Activated CD4-positive, CD25-positive, alpha-beta regulatory T cell treated with anti-CD3 and anti-CD28 coated beads, Interleukin-2, amount 50 U/mL, for 16 hours (primary cell): ENCODE measurements around the gene VWC2L.

Source experiments
- DNase-seq: peaks from one replicate; pipeline ENCODE4 v3.0.0-alpha.2; 2020; ENCODE audit warnings: low read depth, low spot score

VWC2L gene

GRCh38 chr2:214465363-214466146 lies 54.7 kb downstream of the VWC2L start:
- DNase-seq: no peak

GRCh38 chr2:214469728-214470127 lies 58.9 kb downstream of the VWC2L start:
- no peak for DNase-seq

- DNase-seq: no peak
Observed at GRCh38 chr2:214471382-214471781, 60.5 kb downstream of the VWC2L start.

GRCh38 chr2:214471990-214472389 lies 61.1 kb downstream of the VWC2L start:
- DNase-seq: no peak

- DNase-seq: no peak
Observed at GRCh38 chr2:214477305-214477704, 66.5 kb downstream of the VWC2L start.

- DNase-seq: no peak
Observed at GRCh38 chr2:214481204-214481603, 70.3 kb downstream of the VWC2L start.

GRCh38 chr2:214482728-214483127 lies 71.9 kb downstream of the VWC2L start:
- no peak for DNase-seq

- DNase-seq: no peak
Observed at GRCh38 chr2:214484239-214484638, 73.4 kb downstream of the VWC2L start.

GRCh38 chr2:214484701-214485100 lies 73.8 kb downstream of the VWC2L start:
- DNase-seq: no peak

- no peak for DNase-seq
Observed at GRCh38 chr2:214489181-214489580, 78.3 kb downstream of the VWC2L start.

- no peak for DNase-seq
Observed at GRCh38 chr2:214489702-214490101, 78.8 kb downstream of the VWC2L start.

GRCh38 chr2:214492152-214492551 lies 81.3 kb downstream of the VWC2L start:
- DNase-seq: no peak

GRCh38 chr2:214492608-214493007 lies 81.8 kb downstream of the VWC2L start:
- no peak for DNase-seq

- no peak for DNase-seq
Observed at GRCh38 chr2:214497489-214497888, 86.6 kb downstream of the VWC2L start.

- no peak for DNase-seq
Observed at GRCh38 chr2:214503568-214503967, 92.7 kb downstream of the VWC2L start.

GRCh38 chr2:214504599-214505376 lies 93.9 kb downstream of the VWC2L start:
- no peak for DNase-seq

GRCh38 chr2:214507032-214507431 lies 96.2 kb downstream of the VWC2L start:
- DNase-seq: no peak

- DNase-seq: no peak
Observed at GRCh38 chr2:214514704-214515103, 103.8 kb downstream of the VWC2L start.

GRCh38 chr2:214515111-214515510 lies 104.3 kb downstream of the VWC2L start:
- DNase-seq: no peak

GRCh38 chr2:214519258-214519818 lies 108.5 kb downstream of the VWC2L start:
- no peak for DNase-seq

GRCh38 chr2:214529021-214529420 lies 118.2 kb downstream of the VWC2L start:
- no peak for DNase-seq

GRCh38 chr2:214529514-214529913 lies 118.7 kb downstream of the VWC2L start:
- DNase-seq: no peak

GRCh38 chr2:214533541-214533940 lies 122.7 kb downstream of the VWC2L start:
- DNase-seq: no peak
